Stimulated activated CD8-positive, alpha-beta memory T cell treated with anti-CD3 and anti-CD28 coated beads, Interleukin-7, amount 100 ng/mL, for 24 hours (primary cell): ENCODE measurements around the gene FUOM.

Experiments
- DNase-seq: peaks from one replicate; pipeline ENCODE4 v3.0.0-alpha.2; 2020; ENCODE audit warnings: low read depth

Gene FUOM

GRCh38 chr10:133310399-133310755 is 47.4 kb downstream of the FUOM start:
- DNase-seq, result no peak

DNA sequence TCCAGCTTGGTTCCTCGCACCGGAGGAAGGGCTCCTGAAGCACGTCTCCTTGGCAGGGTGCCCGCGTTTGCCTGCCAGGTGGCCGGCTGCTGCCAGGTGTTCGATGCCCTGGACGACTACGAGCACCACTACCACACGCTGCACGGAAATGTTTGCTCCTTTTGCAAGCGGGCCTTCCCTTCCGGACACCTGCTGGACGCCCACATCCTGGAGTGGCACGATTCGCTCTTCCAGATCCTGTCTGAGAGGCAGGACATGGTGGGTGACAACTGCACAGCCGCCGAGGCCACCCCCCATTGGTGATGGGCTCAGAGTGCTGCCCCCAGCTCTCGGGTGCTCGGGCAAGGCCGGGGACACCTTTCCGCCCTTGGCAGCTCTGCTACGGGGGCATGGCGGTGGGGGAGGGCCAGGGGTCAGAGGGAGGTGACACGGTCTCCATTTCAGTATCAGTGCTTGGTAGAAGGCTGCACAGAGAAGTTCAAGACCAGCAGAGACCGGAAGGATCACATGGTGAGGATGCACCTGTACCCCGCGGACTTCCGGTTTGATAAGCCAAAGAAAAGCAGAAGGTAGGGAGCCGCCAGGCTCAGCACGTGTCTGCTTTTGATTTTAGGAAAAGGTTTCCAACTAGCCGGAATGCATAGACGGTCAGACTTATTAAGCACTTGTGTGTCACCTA is 48.0 kb downstream of the FUOM start:
- no peak for DNase-seq

GRCh38 chr10:133309100-133309719 is 48.6 kb downstream of the FUOM start:
- peak; percentile 82 for DNase-seq

- peak; percentile 72 for DNase-seq
These were observed 49.3 kb downstream of the FUOM start, which contains the start of the genes TUBGCP2 and ZNF511 for GRCh38 chr10:133308421-133309099. TSS of gene TUBGCP2 (minus strand) at chr10:133308872. CDS start at chr10:133302941, 5,931 bp downstream. TSS of gene ZNF511 (plus strand) at chr10:133308914. CDS start at chr10:133308944, 30 bp downstream.

- DNase-seq, result peak; percentile 68
These were observed 49.9 kb downstream of the FUOM start for GRCh38 chr10:133307776-133308420.

GRCh38 chr10:133306941-133307379 is 50.9 kb downstream of the FUOM start:
- no peak for DNase-seq

DNA sequence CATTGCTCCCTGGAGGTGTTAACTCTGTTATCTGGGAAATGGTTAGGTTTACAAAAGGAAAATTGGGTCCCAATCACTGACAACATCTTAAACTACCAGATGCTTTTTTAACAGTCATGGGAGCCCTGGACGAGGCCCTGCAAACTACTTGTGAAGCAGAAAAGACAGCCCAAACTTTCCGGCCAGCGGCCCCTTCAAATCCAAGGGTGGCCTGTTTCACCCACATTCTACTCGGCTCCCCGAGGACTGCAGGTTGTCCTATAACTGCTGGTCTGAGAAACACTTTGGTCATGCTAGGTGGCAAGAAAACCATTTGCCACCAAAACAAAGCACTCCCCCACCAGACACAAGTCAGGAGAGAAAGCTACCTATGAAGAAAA is 51.7 kb downstream of the FUOM start:
- no peak for DNase-seq
